Measurements from ENCODE around the gene BHLHA15. TPM values are rescaled to one million over a fixed set of nuclear protein-coding genes. Genes with fewer than 3 reads are reported as not detected.

The BHLHA15 gene
- total RNA-seq, 2 experiments from 2014 or later, result 0.33 TPM; not detected in 1

GRCh38 chr7:98205162-98205845 lies 5.9 kb upstream of the BHLHA15 start:
- Mint-ChIP-seq H3K27ac (peak overlapping the region; percentile 32), H3K4me1 (peaks cover 42% of the 10 kb centered on the region), H3K27me3 (no peaks in the 10 kb centered on the region), H3K36me3 (peaks cover 15% of the 10 kb centered on the region), H3K4me3 (no peak overlapping the region), H3K9me3 (ENCODE audit: low read depth) (no peaks in the 10 kb centered on the region)
- CTCF ChIA-PET, result interaction anchor here (1.2 kb wide), 1 partner anchor 36 kb away, joined by 3 read pairs; no protein-coding TSS in a partner anchor
- DNase-seq (no peak), ATAC-seq (no peak)

GRCh38 chr7:98206451-98207330 lies 4.5 kb upstream of the BHLHA15 start:
- CTCF ChIA-PET, result interaction anchor here (1.2 kb wide), 1 partner anchor 38 kb away, joined by 3 read pairs; no protein-coding TSS in a partner anchor

GRCh38 chr7:98209166-98209920 lies 1.9 kb upstream of the BHLHA15 start:
- Mint-ChIP-seq H3K36me3 (peaks cover 7% of the 10 kb centered on the region), H3K4me3 (no peak overlapping the region), H3K27ac (no peak overlapping the region)

More at GRCh38 chr7:98206451-98207330, 4.5 kb upstream of the BHLHA15 start:
- Mint-ChIP-seq H3K36me3 (peaks cover 12% of the 10 kb centered on the region), H3K4me3 (no peak overlapping the region), H3K4me1 (peaks cover 28% of the 10 kb centered on the region), H3K27ac (no peak overlapping the region), H3K9me3 (ENCODE audit: low read depth) (no peaks in the 10 kb centered on the region), H3K27me3 (no peaks in the 10 kb centered on the region)
- DNase-seq (peak; percentile 37), ATAC-seq (no peak)

GRCh38 chr7:98210513-98211220 lies 572 bp upstream of the BHLHA15 start:
- CTCF ChIA-PET, result no interaction called here
- Mint-ChIP-seq H3K36me3 (peaks cover 4% of the 10 kb centered on the region), H3K9me3 (ENCODE audit: low read depth) (no peaks in the 10 kb centered on the region), H3K4me1 (no peaks in the 10 kb centered on the region), H3K27ac (no peak overlapping the region), H3K27me3 (no peaks in the 10 kb centered on the region), H3K4me3 (no peak overlapping the region)
- no peak for DNase-seq
- no peak for ATAC-seq

More at GRCh38 chr7:98209166-98209920, 1.9 kb upstream of the BHLHA15 start:
- DNase-seq (no peak), ATAC-seq (no peak)
- CTCF ChIA-PET, result no interaction called here
- no peaks in the 10 kb centered on the region for H3K9me3 Mint-ChIP-seq (ENCODE audit: low read depth)
- no peaks in the 10 kb centered on the region for H3K27me3 Mint-ChIP-seq
- peaks cover 2% of the 10 kb centered on the region for H3K4me1 Mint-ChIP-seq

GRCh38 chr7:98211676-98212531 lies 665 bp downstream of the BHLHA15 start:
- no peaks in the 10 kb centered on the region for H3K4me1 Mint-ChIP-seq
- DNase-seq (no peak), ATAC-seq (no peak)
- no peaks in the 10 kb centered on the region for H3K36me3 Mint-ChIP-seq
- H3K27ac Mint-ChIP-seq, result no peak overlapping the region
- H3K4me3 Mint-ChIP-seq, result peak overlapping the region; percentile 30
- no peaks in the 10 kb centered on the region for H3K9me3 Mint-ChIP-seq (ENCODE audit: low read depth)
- no peaks in the 10 kb centered on the region for H3K27me3 Mint-ChIP-seq
- CTCF ChIA-PET, result interaction anchor here (0.6 to 0.7 kb wide), 2 partner anchors 16 to 39 kb away, joined by 3 read pairs; no protein-coding TSS in a partner anchor

GRCh38 chr7:98212532-98213041 lies 1.3 kb downstream of the BHLHA15 start:
- Mint-ChIP-seq H3K9me3 (ENCODE audit: low read depth) (no peaks in the 10 kb centered on the region), H3K27me3 (no peaks in the 10 kb centered on the region), H3K27ac (no peak overlapping the region), H3K4me1 (no peaks in the 10 kb centered on the region), H3K4me3 (no peak overlapping the region), H3K36me3 (no peaks in the 10 kb centered on the region)
- no peak for ATAC-seq
- CTCF ChIA-PET, result interaction anchor here (0.7 kb wide), 1 partner anchor 15 kb away, joined by 3 read pairs; no protein-coding TSS in a partner anchor
- DNase-seq, result no peak

GRCh38 chr7:98213296-98213887 lies 2.2 kb downstream of the BHLHA15 start:
- ATAC-seq, result no peak
- H3K27me3 Mint-ChIP-seq, result no peaks in the 10 kb centered on the region
- CTCF ChIA-PET, result no interaction called here
- H3K36me3 Mint-ChIP-seq, result no peaks in the 10 kb centered on the region
- H3K4me1 Mint-ChIP-seq, result peaks cover 4% of the 10 kb centered on the region
- no peaks in the 10 kb centered on the region for H3K9me3 Mint-ChIP-seq (ENCODE audit: low read depth)
- no peak overlapping the region for H3K4me3 Mint-ChIP-seq
- no peak for DNase-seq
- no peak overlapping the region for H3K27ac Mint-ChIP-seq

GRCh38 chr7:98213888-98214810 lies 2.9 kb downstream of the BHLHA15 start:
- peaks cover 10% of the 10 kb centered on the region for H3K4me1 Mint-ChIP-seq
- no peaks in the 10 kb centered on the region for H3K27me3 Mint-ChIP-seq
- CTCF ChIA-PET, result interaction anchor here (0.8 kb wide), 1 partner anchor 12 kb away, joined by 3 read pairs; no protein-coding TSS in a partner anchor
- ATAC-seq, result no peak
- no peak overlapping the region for H3K4me3 Mint-ChIP-seq
- H3K27ac Mint-ChIP-seq, result no peak overlapping the region
- peaks cover under 1% of the 10 kb centered on the region for H3K36me3 Mint-ChIP-seq
- H3K9me3 Mint-ChIP-seq (ENCODE audit: low read depth), result no peaks in the 10 kb centered on the region
- no peak for DNase-seq

- DNase-seq (no peak), ATAC-seq (no peak)
- no peaks in the 10 kb centered on the region for H3K27me3 Mint-ChIP-seq
- peaks cover 5% of the 10 kb centered on the region for H3K36me3 Mint-ChIP-seq
- H3K27ac Mint-ChIP-seq, result no peak overlapping the region
- peaks cover 15% of the 10 kb centered on the region for H3K4me1 Mint-ChIP-seq
- no peak overlapping the region for H3K4me3 Mint-ChIP-seq
- no peaks in the 10 kb centered on the region for H3K9me3 Mint-ChIP-seq (ENCODE audit: low read depth)
- CTCF ChIA-PET, result interaction anchor here (0.8 kb wide), 1 partner anchor 12 kb away, joined by 3 read pairs; no protein-coding TSS in a partner anchor
These were observed 3.6 kb downstream of the BHLHA15 start for GRCh38 chr7:98214811-98215321.

GRCh38 chr7:98215561-98216495 lies 4.6 kb downstream of the BHLHA15 start:
- no peak overlapping the region for H3K4me3 Mint-ChIP-seq
- no peak overlapping the region for H3K27ac Mint-ChIP-seq
- DNase-seq, result no peak
- H3K9me3 Mint-ChIP-seq (ENCODE audit: low read depth), result no peaks in the 10 kb centered on the region
- peaks cover 5% of the 10 kb centered on the region for H3K36me3 Mint-ChIP-seq
- H3K27me3 Mint-ChIP-seq, result no peaks in the 10 kb centered on the region
- CTCF ChIA-PET, result no interaction called here
- H3K4me1 Mint-ChIP-seq, result peaks cover 15% of the 10 kb centered on the region
- ATAC-seq, result no peak

All from activated CD8-positive, alpha-beta memory T cell treated with anti-CD3 and anti-CD28 coated beads, Interleukin-2, amount 10 ng/mL, durations not matched to agents 7 days and 5 days (primary cell).